ENCODE measurements around the gene LRP6. TPM values are rescaled to one million over a fixed set of nuclear protein-coding genes. Genes with fewer than 3 reads are reported as not detected.
A peak's percentile ranks its signal among the peaks of the same experiment; 100 is the strongest.

The LRP6 gene
- total and polyA plus RNA-seq, 10 of the 15 experiments (the other 5 are each of a cell fraction or from before 2014, with no cell fraction given) = 1.5 to 14.9 (median 6.1) TPM

- TF ChIP-seq BCLAF1 (IDR thresholded peaks at IDR 0.05) (no peak), CTCF (IDR thresholded peaks at IDR 0.05 in 2 of 3, conservative IDR thresholded peaks at IDR 0.05 in 1 of 3; ENCODE audit: control insufficient read depth in 2 of 3, extremely low read depth in 1 of 3, insufficient read depth in 1 of 3, low read depth in 3 of 3, low read length in 3 of 3) (no peak), CREM (IDR thresholded peaks at IDR 0.05; ENCODE audit: low read depth) (peak; percentile 25; the same call in 1 of the 2 replicates), MEF2A (IDR thresholded peaks at IDR 0.05; ENCODE audit: insufficient read depth, low read depth, low read length) (0 out of 2 replicates have a peak, but pooled peaks have one; percentile 66), IKZF2 (IDR thresholded peaks at IDR 0.05) (peak in 1 of 2 experiments; percentile 46; a peak in 1 of 4 replicates), GATAD2B (conservative IDR thresholded peaks at IDR 0.05; ENCODE audit: low read depth) (no peak), EP300 (IDR thresholded peaks at IDR 0.05; ENCODE audit: borderline replicate concordance in 1 of 2, control insufficient read depth in 1 of 2, low read depth in 2 of 2, low read length in 2 of 2) (peak; percentile 61 to 64; a peak in 2 of 4 replicates), ZBTB33 (IDR thresholded peaks at IDR 0.05) (no peak), BCL11A (IDR thresholded peaks at IDR 0.05; ENCODE audit: low read depth, low read length) (0 out of 2 replicates have a peak, but pooled peaks have one; percentile 37), ATF2 (IDR thresholded peaks at IDR 0.05; ENCODE audit: low read length) (peak; percentile 76; the same call in 1 of the 2 replicates), ZBTB4 (CRISPR knock-in tag; IDR thresholded peaks at IDR 0.05) (no peak), TCF7 (IDR thresholded peaks at IDR 0.05; ENCODE audit: borderline replicate concordance) (peak; percentile 76), CHD1 (IDR thresholded peaks at IDR 0.05; ENCODE audit: low read depth, low read length) (no peak), ZSCAN29 (IDR thresholded peaks at IDR 0.05) (no peak), JUNB (IDR thresholded peaks at IDR 0.05) (peak; percentile 97), MTA2 (IDR thresholded peaks at IDR 0.05; ENCODE audit: low read depth) (peak; percentile 85)
Observed at GRCh38 chr12:12224240-12224940, 42.5 kb downstream of the LRP6 start (continued).

Measured in GM12878 (cell line).